ENCODE data around the gene TNNI2. TPM values are rescaled to one million over a fixed set of nuclear protein-coding genes. Genes with fewer than 3 reads are reported as not detected.
A peak's percentile ranks its signal among the peaks of the same experiment; 100 is the strongest.
"Not testable (repeated sequence)": the region's sequence is repeated elsewhere in the genome, so short reads cannot be mapped to it uniquely, and the experiment has no call there.

The TNNI2 gene
- total RNA-seq, 1 donor from 2014 or later = 1.7 TPM

DNA sequence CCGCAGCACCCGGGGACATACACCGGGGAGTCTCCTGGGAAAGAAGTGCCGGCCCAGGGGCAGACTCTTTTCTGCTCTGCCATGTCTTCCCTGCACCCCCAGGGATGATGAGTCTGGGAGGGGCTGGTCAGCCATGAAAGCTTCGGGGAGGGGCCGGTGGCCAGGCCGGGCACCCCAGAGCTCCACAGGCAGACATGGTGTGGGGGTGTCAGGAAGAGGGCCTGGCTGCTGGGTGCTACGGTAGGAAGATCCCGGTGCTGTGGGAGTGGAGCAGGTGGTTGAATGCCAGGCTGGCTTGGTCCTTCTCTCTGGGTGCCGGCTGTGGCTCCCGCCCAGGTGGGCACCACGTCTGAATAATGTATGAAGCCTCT, 31.5 kb downstream of the TNNI2 start:
- H3K9me3 Mint-ChIP-seq = no peaks in the 10 kb centered on the region

DNA sequence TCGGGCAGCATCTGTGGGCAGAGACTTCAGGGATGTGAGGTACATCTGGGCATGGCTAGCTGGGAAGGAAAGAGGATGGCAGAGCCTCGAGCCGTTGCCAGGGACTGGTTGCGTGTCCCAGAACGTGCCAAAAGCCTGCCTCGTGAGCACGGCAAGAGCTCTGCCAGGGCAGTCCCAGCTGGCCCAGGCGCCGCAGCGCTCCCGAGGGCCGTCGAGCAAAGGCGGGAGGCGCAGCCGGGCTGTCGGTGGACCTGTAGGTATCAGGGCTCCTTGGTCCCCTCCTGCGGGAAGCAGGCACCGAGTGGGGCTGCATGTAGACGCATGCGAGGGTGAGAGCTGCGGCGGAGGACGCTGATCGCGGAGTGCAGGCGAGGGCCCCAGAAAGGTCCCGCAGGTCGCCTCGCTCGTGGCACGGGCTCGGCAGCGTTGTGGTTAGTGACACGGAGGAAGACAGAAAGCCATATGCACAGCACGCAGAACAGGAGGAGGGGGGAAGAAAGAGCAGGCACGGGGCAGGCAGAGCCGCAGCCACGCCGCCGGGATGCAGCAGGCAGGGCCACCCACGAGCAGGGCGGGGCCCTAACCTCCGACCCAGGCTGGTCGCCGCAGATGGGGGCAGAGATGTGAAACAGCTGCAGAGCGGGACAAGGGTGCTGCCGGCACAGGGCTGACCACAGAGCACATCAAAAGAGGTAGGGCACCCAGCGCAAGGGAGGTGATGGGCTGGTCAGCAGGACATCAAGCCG, 32.1 kb downstream of the TNNI2 start:
- Mint-ChIP-seq H3K27me3 (peaks cover 3% of the 10 kb centered on the region), H3K36me3 (no peaks in the 10 kb centered on the region), H3K4me1 (ENCODE audit: unreplicated experiment) (peaks cover 3% of the 10 kb centered on the region), H3K27ac (peak overlapping the region; percentile 39), H3K4me3 (no peak overlapping the region), H3K9me3 (no peaks in the 10 kb centered on the region)
- DNase-seq (ENCODE audit: extremely low spot score, unreplicated experiment) = no peak
- TF ChIP-seq, protein P1, sequence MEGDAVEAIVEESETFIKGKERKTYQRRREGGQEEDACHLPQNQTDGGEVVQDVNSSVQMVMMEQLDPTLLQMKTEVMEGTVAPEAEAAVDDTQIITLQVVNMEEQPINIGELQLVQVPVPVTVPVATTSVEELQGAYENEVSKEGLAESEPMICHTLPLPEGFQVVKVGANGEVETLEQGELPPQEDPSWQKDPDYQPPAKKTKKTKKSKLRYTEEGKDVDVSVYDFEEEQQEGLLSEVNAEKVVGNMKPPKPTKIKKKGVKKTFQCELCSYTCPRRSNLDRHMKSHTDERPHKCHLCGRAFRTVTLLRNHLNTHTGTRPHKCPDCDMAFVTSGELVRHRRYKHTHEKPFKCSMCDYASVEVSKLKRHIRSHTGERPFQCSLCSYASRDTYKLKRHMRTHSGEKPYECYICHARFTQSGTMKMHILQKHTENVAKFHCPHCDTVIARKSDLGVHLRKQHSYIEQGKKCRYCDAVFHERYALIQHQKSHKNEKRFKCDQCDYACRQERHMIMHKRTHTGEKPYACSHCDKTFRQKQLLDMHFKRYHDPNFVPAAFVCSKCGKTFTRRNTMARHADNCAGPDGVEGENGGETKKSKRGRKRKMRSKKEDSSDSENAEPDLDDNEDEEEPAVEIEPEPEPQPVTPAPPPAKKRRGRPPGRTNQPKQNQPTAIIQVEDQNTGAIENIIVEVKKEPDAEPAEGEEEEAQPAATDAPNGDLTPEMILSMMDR (conservative IDR thresholded peaks at IDR 0.05) = no peak

More for the DNA sequence above, 31.5 kb downstream of the TNNI2 start:
- H3K27me3 Mint-ChIP-seq = peaks cover 3% of the 10 kb centered on the region
- no peaks in the 10 kb centered on the region for H3K36me3 Mint-ChIP-seq
- TF ChIP-seq, protein P1 (conservative IDR thresholded peaks at IDR 0.05) = no peak
- no peak overlapping the region for H3K4me3 Mint-ChIP-seq
- no peak overlapping the region for H3K27ac Mint-ChIP-seq
- peaks cover 3% of the 10 kb centered on the region for H3K4me1 Mint-ChIP-seq (ENCODE audit: unreplicated experiment)
- no peak for DNase-seq (ENCODE audit: extremely low spot score, unreplicated experiment)

DNA sequence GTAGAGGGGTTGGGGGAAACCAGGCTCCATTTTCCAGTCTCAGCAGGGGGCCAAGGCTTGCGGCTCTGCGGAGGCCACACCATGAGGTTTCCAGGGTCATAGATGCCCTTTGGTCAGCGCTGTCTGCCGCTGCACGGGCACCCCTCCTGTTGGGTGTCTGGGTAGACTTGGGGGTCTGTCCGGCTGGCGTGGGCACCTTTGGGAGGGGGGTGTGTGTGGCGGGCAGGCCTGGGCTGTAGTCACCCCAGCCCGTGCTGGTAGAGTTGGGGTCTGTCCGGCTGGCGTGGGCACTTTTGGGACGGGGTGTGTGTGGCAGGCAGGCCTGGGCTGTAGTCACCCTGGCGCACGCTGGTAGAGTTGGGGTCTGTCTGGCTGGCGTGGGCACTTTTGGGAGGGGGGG, 32.8 kb downstream of the TNNI2 start:
- Mint-ChIP-seq H3K27ac (no peak overlapping the region), H3K27me3 (peaks cover 3% of the 10 kb centered on the region), H3K4me1 (ENCODE audit: unreplicated experiment) (peaks cover 3% of the 10 kb centered on the region), H3K36me3 (no peaks in the 10 kb centered on the region), H3K9me3 (no peaks in the 10 kb centered on the region), H3K4me3 (no peak overlapping the region)
- DNase-seq (ENCODE audit: extremely low spot score, unreplicated experiment) = no peak
- TF ChIP-seq, protein P1 (conservative IDR thresholded peaks at IDR 0.05) = no peak

- Mint-ChIP-seq H3K4me1 (ENCODE audit: unreplicated experiment) (peaks cover 3% of the 10 kb centered on the region), H3K4me3 (no peak overlapping the region), H3K9me3 (no peaks in the 10 kb centered on the region), H3K36me3 (no peaks in the 10 kb centered on the region), H3K27me3 (peaks cover 3% of the 10 kb centered on the region), H3K27ac (no peak overlapping the region)
- TF ChIP-seq, protein P1 (conservative IDR thresholded peaks at IDR 0.05) = no peak
- no peak for DNase-seq (ENCODE audit: extremely low spot score, unreplicated experiment)
Observed at GRCh38 chr11:1872267-1872985, 33.6 kb downstream of the TNNI2 start.

DNA sequence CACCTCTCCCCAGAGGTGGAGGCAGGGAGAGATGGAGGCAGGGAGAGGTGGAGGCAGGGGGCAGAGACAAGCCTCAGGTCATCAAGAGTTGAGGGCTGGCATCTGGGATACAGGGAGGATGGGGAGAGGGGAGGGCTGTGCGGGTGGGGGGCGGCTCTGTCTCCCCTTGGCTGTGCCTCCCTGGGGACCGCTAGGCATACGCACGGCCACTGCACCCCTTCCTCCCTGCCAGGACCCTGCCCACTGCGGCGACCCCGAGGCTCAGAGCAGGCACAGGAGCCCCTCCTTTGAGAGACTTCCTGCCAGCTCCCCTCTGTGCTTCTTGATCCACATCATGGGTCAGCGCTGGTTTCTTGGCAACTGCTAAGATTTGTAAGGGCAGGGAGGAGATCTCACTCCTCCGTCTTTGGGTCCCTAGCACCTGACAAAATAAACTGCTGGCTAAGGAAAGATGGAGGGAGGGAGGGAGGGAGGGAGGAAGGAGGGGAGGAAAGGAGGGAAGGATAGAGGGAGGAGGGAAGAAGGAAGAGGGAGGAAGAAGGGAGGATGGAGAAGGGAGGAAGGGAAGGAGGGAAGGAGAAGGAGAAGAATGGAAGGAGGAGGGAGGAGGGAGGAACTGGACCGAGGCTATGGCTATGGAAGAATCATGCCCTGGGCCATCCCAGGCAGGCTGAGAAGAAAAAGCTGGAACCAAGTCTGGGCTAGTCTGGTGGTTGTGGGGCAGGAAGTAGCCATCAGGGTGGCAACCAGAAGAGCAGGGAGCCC, 34.4 kb downstream of the TNNI2 start:
- TF ChIP-seq, protein P1 (conservative IDR thresholded peaks at IDR 0.05) = no peak
- Mint-ChIP-seq H3K4me3 (no peak overlapping the region), H3K4me1 (ENCODE audit: unreplicated experiment) (peaks cover 3% of the 10 kb centered on the region), H3K9me3 (no peaks in the 10 kb centered on the region), H3K27ac (no peak overlapping the region), H3K36me3 (no peaks in the 10 kb centered on the region), H3K27me3 (peaks cover 3% of the 10 kb centered on the region)
- no peak for DNase-seq (ENCODE audit: extremely low spot score, unreplicated experiment)

DNA sequence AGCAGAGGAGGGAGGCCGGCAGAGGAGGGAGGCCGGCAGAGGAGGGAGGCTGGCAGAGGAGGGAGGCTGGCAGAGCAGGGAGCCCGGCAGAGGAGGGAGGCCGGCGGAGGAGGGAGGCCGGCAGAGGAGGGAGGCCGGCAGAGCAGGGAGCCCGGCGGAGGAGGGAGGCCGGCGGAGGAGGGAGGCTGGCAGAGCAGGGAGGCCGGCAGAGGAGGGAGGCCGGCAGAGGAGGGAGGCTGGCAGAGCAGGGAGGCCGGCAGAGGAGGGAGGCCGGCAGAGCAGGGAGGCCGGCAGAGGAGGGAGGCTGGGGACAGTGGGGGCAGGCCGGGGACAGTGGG, 35.0 kb downstream of the TNNI2 start:
- not testable (repeated sequence) for H3K4me1 Mint-ChIP-seq (ENCODE audit: unreplicated experiment); H3K36me3 Mint-ChIP-seq; H3K9me3 Mint-ChIP-seq; H3K27me3 Mint-ChIP-seq; H3K27ac Mint-ChIP-seq; H3K4me3 Mint-ChIP-seq; DNase-seq (ENCODE audit: extremely low spot score, unreplicated experiment)

DNA sequence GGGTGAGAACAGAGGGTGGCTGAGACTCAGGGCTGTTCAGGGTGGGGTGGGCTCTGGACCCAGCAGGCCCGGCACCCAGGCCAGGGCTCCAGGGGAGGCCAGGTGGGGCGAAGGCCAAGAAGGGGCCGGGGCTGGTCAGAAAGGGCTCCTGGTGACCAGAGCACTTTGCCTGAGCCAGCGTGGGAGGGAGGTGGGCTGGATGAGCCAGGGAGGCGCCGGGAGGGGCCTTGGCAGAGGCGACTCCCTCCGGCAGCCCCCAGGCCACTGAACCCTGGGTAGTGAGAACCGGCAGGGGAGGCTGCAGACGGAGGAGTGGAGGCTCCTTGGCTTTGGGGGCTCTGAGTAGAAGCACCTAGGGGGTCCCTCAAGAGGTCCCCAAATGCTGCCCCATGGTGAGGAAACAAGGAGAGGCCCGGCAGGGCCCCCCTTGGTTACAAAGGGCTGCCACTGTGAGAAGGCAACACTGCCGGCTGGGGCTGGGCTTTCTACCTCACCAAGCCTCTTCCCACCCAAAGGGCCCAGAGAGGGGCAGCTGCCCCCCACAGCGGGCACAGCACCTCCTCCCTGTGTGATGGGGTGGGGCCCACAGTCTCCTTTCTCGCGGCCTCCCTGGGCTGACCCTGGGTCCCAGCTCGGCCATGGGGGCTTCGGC, 35.8 kb downstream of the TNNI2 start:
- H3K4me3 Mint-ChIP-seq; H3K27ac Mint-ChIP-seq; H3K4me1 Mint-ChIP-seq (ENCODE audit: unreplicated experiment); H3K9me3 Mint-ChIP-seq; H3K27me3 Mint-ChIP-seq; H3K36me3 Mint-ChIP-seq; DNase-seq (ENCODE audit: extremely low spot score, unreplicated experiment): not testable (repeated sequence)
